Muscle layer of duodenum (tissue), 2 donors: Measurements from ENCODE around the gene ELOVL2.

Experiments used
- H3K27ac ChIP-seq: one replicate; pipeline ENCODE4 v1.7.0; 2013; ENCODE audit warnings: mild to moderate bottlenecking, low read length
- H3K27me3 ChIP-seq: one replicate; pipeline ENCODE4 v1.7.0; 2013; ENCODE audit warnings: low read depth, mild to moderate bottlenecking, control low read depth, low read length
- H3K36me3 ChIP-seq, 2 donors: one replicate each; pipeline ENCODE4 v1.7.0; 2013; ENCODE audit warnings: low read length in 2 of 2, control low read depth in 1 of 2, mild to moderate bottlenecking in 1 of 2; ENCODE audit not compliant: insufficient read depth in 2 of 2, control insufficient read depth in 1 of 2
- H3K4me1 ChIP-seq, 2 donors: one replicate each; pipeline ENCODE4 v1.7.0; 2013; ENCODE audit warnings: low read length in 2 of 2, mild to moderate bottlenecking in 2 of 2, control low read depth in 1 of 2, moderate library complexity in 1 of 2; ENCODE audit not compliant: insufficient read depth in 2 of 2, control insufficient read depth in 1 of 2
- H3K4me3 ChIP-seq, 2 donors: one replicate each; pipeline ENCODE4 v1.7.0; 2013; ENCODE audit warnings: low read length in 2 of 2, low read depth in 1 of 2, mild to moderate bottlenecking in 1 of 2
- H3K9me3 ChIP-seq, 2 donors: one replicate each; pipeline ENCODE4 v1.7.0; 2013; ENCODE audit warnings: low read length in 2 of 2, control low read depth in 1 of 2, mild to moderate bottlenecking in 1 of 2; ENCODE audit not compliant: control insufficient read depth in 1 of 2
- donor health status: healthy.

The ELOVL2 gene

GRCh38 chr6:10976571-10976970 is 67.5 kb downstream of the ELOVL2 start:
- Histone ChIP-seq H3K36me3 (no peaks in the 10 kb centered on the region), H3K4me1 (no peaks in the 10 kb centered on the region), H3K9me3 (no peaks in the 10 kb centered on the region), H3K27me3 (no peaks in the 10 kb centered on the region), H3K4me3 (no peak overlapping the region), H3K27ac (no peak overlapping the region)

GRCh38 chr6:10972196-10972595 is 71.9 kb downstream of the ELOVL2 start:
- no peaks in the 10 kb centered on the region for H3K36me3 ChIP-seq
- H3K27me3 ChIP-seq, result no peaks in the 10 kb centered on the region
- peaks cover 0 to 6% of the 10 kb centered on the region in 2 donors for H3K9me3 ChIP-seq
- H3K4me3 ChIP-seq, result no peak overlapping the region
- no peak overlapping the region for H3K27ac ChIP-seq
- H3K4me1 ChIP-seq, result no peaks in the 10 kb centered on the region

GRCh38 chr6:10970731-10971130 is 73.4 kb downstream of the ELOVL2 start:
- no peaks in the 10 kb centered on the region for H3K4me1 ChIP-seq
- H3K27ac ChIP-seq, result no peak overlapping the region
- no peaks in the 10 kb centered on the region for H3K36me3 ChIP-seq
- no peak overlapping the region for H3K4me3 ChIP-seq
- H3K9me3 ChIP-seq, result peaks cover 0 to 6% of the 10 kb centered on the region in 2 donors
- H3K27me3 ChIP-seq, result no peaks in the 10 kb centered on the region

GRCh38 chr6:10968776-10969175 is 75.3 kb downstream of the ELOVL2 start:
- Histone ChIP-seq H3K27ac (no peak overlapping the region), H3K9me3 (peaks cover 5 to 6% of the 10 kb centered on the region in 2 donors), H3K27me3 (no peaks in the 10 kb centered on the region), H3K36me3 (no peaks in the 10 kb centered on the region), H3K4me3 (no peak overlapping the region), H3K4me1 (no peaks in the 10 kb centered on the region)

- H3K36me3 ChIP-seq, result no peaks in the 10 kb centered on the region
- H3K4me1 ChIP-seq, result no peaks in the 10 kb centered on the region
- H3K9me3 ChIP-seq, result peaks cover 5 to 6% of the 10 kb centered on the region in 2 donors
- no peak overlapping the region for H3K4me3 ChIP-seq
- H3K27me3 ChIP-seq, result no peaks in the 10 kb centered on the region
- H3K27ac ChIP-seq, result no peak overlapping the region
Measured at GRCh38 chr6:10964684-10965083, 79.4 kb downstream of the ELOVL2 start.

GRCh38 chr6:10963113-10963512 is 81.0 kb downstream of the ELOVL2 start:
- H3K36me3 ChIP-seq, result no peaks in the 10 kb centered on the region
- H3K4me3 ChIP-seq, result no peak overlapping the region
- no peaks in the 10 kb centered on the region for H3K27me3 ChIP-seq

GRCh38 chr6:10962673-10963072 is 81.4 kb downstream of the ELOVL2 start:
- H3K4me1 ChIP-seq, result no peaks in the 10 kb centered on the region
- H3K27me3 ChIP-seq, result no peaks in the 10 kb centered on the region
- H3K36me3 ChIP-seq, result no peaks in the 10 kb centered on the region
- peaks cover 1 to 5% of the 10 kb centered on the region in 2 donors for H3K9me3 ChIP-seq
- H3K4me3 ChIP-seq, result no peak overlapping the region
- no peak overlapping the region for H3K27ac ChIP-seq

More at GRCh38 chr6:10963113-10963512, 81.0 kb downstream of the ELOVL2 start:
- peaks cover 5 to 6% of the 10 kb centered on the region in 2 donors for H3K9me3 ChIP-seq
- no peaks in the 10 kb centered on the region for H3K4me1 ChIP-seq
- H3K27ac ChIP-seq, result no peak overlapping the region

GRCh38 chr6:10961837-10962236 is 82.3 kb downstream of the ELOVL2 start:
- peaks cover 0 to 5% of the 10 kb centered on the region in 2 donors for H3K9me3 ChIP-seq
- H3K4me1 ChIP-seq, result no peaks in the 10 kb centered on the region
- no peak overlapping the region for H3K4me3 ChIP-seq
- no peak overlapping the region for H3K27ac ChIP-seq
- H3K27me3 ChIP-seq, result no peaks in the 10 kb centered on the region
- H3K36me3 ChIP-seq, result no peaks in the 10 kb centered on the region

- Histone ChIP-seq H3K9me3 (no peaks in the 10 kb centered on the region), H3K27me3 (no peaks in the 10 kb centered on the region), H3K4me3 (no peak overlapping the region), H3K36me3 (no peaks in the 10 kb centered on the region), H3K4me1 (no peaks in the 10 kb centered on the region), H3K27ac (no peak overlapping the region)
Measured at GRCh38 chr6:10960171-10960570, 83.9 kb downstream of the ELOVL2 start.

- Histone ChIP-seq H3K4me1 (no peaks in the 10 kb centered on the region), H3K27ac (no peak overlapping the region), H3K4me3 (no peak overlapping the region), H3K27me3 (no peaks in the 10 kb centered on the region), H3K9me3 (no peaks in the 10 kb centered on the region), H3K36me3 (no peaks in the 10 kb centered on the region)
Measured at GRCh38 chr6:10957414-10957886, 86.7 kb downstream of the ELOVL2 start.

- Histone ChIP-seq H3K36me3 (no peaks in the 10 kb centered on the region), H3K4me1 (no peaks in the 10 kb centered on the region), H3K27ac (no peak overlapping the region), H3K4me3 (no peak overlapping the region), H3K27me3 (no peaks in the 10 kb centered on the region), H3K9me3 (no peaks in the 10 kb centered on the region)
Measured at GRCh38 chr6:10956776-10957175, 87.3 kb downstream of the ELOVL2 start.

- Histone ChIP-seq H3K27me3 (no peaks in the 10 kb centered on the region), H3K27ac (no peak overlapping the region), H3K9me3 (no peaks in the 10 kb centered on the region), H3K4me3 (no peak overlapping the region), H3K4me1 (no peaks in the 10 kb centered on the region), H3K36me3 (no peaks in the 10 kb centered on the region)
Measured at GRCh38 chr6:10954590-10955010, 89.5 kb downstream of the ELOVL2 start.
